AG04450 (cell line): Measurements from ENCODE around the gene EEF1AKMT1. TPM values are rescaled to one million over a fixed set of nuclear protein-coding genes. Genes with fewer than 3 reads are reported as not detected.

Experiments used
- CTCF ChIA-PET: fragments of 300-600, 350-600 bp; formaldehyde crosslinking; extraction: SDS; loops from one replicate; lab custom pipeline; 2022; ENCODE audit warnings: antibody characterized with exemption, inconsistent platforms; lab: Charles Lee
- POLR2A ChIA-PET: fragments of 350-600 bp; formaldehyde crosslinking; extraction: SDS; loops from one replicate; lab custom pipeline; 2021; ENCODE audit warnings: antibody characterized with exemption, inconsistent platforms; lab: Yijun Ruan, JAX
- DNase-seq: peaks from one replicate; pipeline ENCODE4 v3.0.0-alpha.2; 2011; ENCODE audit warnings: low read depth, low spot score
- H3K27ac ChIP-seq: one replicate; pipeline ENCODE4 v1.5.1; 2012; ENCODE audit warnings: low read depth, low read length, control low read depth
- H3K27me3 ChIP-seq: one replicate; pipeline ENCODE4 v1.6.0; 2012; ENCODE audit warnings: low read length; ENCODE audit not compliant: control insufficient read depth, insufficient read depth
- H3K4me3 ChIP-seq: 2 replicates; pipeline ENCODE4 v1.5.1; 2011; ENCODE audit warnings: mild to moderate bottlenecking, low read depth, low read length, control low read depth
- H3K9me3 ChIP-seq: 2 replicates; pipeline ENCODE4 v1.5.1; 2012; ENCODE audit warnings: low read length; ENCODE audit not compliant: control insufficient read depth, insufficient read depth
- polyA plus RNA-seq: library from polyadenylated mRNA; depleted of rRNA; stranded (reverse); fragments of >200 nt; gene quantifications from 2 replicates; pipeline ENCODE4 v1.2.3, GENCODE V29; 2011
- TF ChIP-seq, protein P1 (sequence below): IDR thresholded peaks from 2 replicates; pipeline ENCODE4 v1.5.1; 2011; ENCODE audit warnings: low read depth, low read length, control low read depth, inconsistent platforms

Gene EEF1AKMT1
- polyA plus RNA-seq, 1 experiment = 19.5 TPM

DNA sequence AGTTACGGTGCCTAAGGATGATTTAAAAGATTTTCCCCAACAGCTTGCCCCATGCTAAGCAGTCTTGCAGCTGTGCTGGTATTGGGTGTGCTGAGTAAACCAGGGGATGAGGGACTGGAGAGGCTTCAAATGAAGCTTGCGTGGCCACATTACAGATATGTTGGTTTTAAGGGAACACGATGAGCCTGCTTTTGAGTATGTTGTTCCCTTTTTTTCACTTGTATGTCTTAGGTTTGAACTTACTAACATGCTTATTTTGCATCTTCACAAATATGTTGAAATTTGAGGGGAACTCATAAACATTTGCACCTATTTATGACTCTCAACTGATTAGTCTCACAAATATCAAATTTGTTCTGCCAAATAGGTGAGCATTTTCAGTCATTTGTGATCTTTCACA is 72.3 kb downstream of the EEF1AKMT1 start:
- no peak overlapping the region for H3K27ac ChIP-seq
- TF ChIP-seq, protein P1, sequence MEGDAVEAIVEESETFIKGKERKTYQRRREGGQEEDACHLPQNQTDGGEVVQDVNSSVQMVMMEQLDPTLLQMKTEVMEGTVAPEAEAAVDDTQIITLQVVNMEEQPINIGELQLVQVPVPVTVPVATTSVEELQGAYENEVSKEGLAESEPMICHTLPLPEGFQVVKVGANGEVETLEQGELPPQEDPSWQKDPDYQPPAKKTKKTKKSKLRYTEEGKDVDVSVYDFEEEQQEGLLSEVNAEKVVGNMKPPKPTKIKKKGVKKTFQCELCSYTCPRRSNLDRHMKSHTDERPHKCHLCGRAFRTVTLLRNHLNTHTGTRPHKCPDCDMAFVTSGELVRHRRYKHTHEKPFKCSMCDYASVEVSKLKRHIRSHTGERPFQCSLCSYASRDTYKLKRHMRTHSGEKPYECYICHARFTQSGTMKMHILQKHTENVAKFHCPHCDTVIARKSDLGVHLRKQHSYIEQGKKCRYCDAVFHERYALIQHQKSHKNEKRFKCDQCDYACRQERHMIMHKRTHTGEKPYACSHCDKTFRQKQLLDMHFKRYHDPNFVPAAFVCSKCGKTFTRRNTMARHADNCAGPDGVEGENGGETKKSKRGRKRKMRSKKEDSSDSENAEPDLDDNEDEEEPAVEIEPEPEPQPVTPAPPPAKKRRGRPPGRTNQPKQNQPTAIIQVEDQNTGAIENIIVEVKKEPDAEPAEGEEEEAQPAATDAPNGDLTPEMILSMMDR = no peak
- no peaks in the 10 kb centered on the region for H3K27me3 ChIP-seq
- no peak overlapping the region for H3K4me3 ChIP-seq
- H3K9me3 ChIP-seq = no peaks in the 10 kb centered on the region; the same call in 1 of the 2 replicates
- DNase-seq = no peak
- ChIA-PET POLR2A (no interaction called here), CTCF (interaction anchor here (0.9 to 1.9 kb wide), 5 partner anchors 10 to 504 kb away, joined by 3 to 6 read pairs (median 4); no protein-coding TSS in a partner anchor)

DNA sequence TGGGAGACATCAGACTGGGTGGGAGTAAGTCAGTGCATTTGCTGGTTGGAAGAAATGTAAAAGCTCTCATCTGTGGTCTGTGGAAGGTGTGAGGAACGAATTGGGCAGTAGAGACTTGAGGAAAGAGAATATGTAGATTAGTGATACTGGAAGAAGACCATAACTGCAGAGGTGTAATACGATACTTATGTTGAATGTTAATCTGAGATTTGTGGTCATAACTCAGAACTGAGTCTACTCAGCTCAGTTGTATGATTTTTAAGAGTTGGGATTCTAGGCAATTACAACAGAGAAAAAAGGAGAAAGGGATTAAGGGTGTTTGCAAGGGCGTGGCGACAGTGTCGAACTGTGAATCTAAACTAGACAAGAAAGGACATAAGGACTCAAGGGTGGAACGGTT is 73.5 kb downstream of the EEF1AKMT1 start:
- ChIA-PET CTCF (no interaction called here), POLR2A (no interaction called here)
- Histone ChIP-seq H3K9me3 (no peaks in the 10 kb centered on the region; the same call in 1 of the 2 replicates), H3K27me3 (no peaks in the 10 kb centered on the region), H3K27ac (no peak overlapping the region), H3K4me3 (no peak overlapping the region)
- no peak for DNase-seq
- TF ChIP-seq, protein P1 = no peak

DNA sequence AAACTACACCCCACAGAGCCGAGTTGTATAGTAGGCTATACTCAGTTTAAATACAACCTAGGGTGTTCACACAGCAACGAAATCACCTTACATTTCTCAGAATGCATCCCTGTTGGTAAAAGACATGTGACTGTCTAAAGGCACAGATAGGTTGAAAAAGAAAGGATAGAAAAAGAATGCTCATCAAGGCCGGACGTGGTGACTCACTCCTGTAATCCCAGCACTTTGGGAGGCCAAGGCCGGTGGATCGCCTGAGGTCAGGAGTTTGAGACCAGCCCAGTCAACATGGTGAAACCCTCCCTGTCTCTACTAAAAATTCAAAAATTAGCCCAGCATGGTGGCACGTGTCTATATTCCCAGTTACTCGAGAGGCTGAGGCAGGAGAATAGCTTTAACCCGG is 74.0 kb downstream of the EEF1AKMT1 start:
- ChIA-PET POLR2A (no interaction called here), CTCF (no interaction called here)
- Histone ChIP-seq H3K9me3 (no peaks in the 10 kb centered on the region; the same call in 1 of the 2 replicates), H3K4me3 (no peak overlapping the region), H3K27ac (no peak overlapping the region), H3K27me3 (no peaks in the 10 kb centered on the region)
- TF ChIP-seq, protein P1 = no peak
- DNase-seq = no peak

DNA sequence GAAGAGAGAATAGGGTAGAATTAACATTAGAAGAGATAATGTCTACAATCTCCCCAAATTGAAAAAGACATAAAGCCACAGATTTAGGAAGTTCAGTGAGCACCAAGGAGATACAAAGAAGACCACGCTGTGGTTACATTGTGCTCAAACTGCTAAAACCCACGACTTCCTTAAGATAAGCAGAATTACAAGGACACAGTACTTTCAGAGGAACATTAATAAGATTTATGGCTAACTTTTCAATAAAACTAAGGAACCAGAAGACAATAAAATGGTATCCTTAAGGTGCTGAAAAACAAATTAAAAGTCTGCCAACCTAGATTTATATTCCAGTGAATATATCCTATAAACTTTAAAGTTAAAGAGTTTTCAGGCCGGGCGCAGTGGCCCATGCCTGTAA is 77.7 kb downstream of the EEF1AKMT1 start:
- Histone ChIP-seq H3K9me3 (no peaks in the 10 kb centered on the region), H3K27me3 (no peaks in the 10 kb centered on the region), H3K27ac (no peak overlapping the region), H3K4me3 (no peak overlapping the region)
- CTCF ChIA-PET = no interaction called here
- POLR2A ChIA-PET = no interaction called here
- DNase-seq = no peak
- TF ChIP-seq, protein P1 = no peak

DNA sequence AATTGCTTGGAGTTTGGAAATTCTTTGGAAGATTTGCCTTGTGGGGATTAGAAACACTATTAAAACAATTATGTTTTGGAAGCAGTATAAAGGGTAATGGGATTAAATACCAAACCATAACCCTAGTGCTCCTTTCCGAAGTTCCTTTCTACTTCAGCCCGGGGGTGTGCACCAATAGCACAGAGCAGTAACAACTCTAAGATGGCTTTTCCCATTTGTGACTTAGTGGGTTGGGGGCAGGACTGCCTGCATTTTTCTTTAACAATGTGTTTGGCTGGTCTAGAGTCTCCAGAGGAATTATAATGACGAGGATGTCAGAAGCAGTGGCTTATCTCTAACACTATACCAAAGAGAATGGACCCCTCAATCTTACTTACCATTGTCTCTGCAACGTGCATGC is 82.1 kb downstream of the EEF1AKMT1 start:
- CTCF ChIA-PET = no interaction called here
- Histone ChIP-seq H3K27ac (no peak overlapping the region), H3K27me3 (no peaks in the 10 kb centered on the region), H3K9me3 (no peaks in the 10 kb centered on the region), H3K4me3 (no peak overlapping the region)
- no peak for DNase-seq
- TF ChIP-seq, protein P1 = no peak
- POLR2A ChIA-PET = no interaction called here
